GM19372 (cell line): ENCODE data around the gene HIGD1B.
A peak's percentile ranks its signal among the peaks of the same experiment; 100 is the strongest.

ENCODE experiments used
- ATAC-seq: cut with Tn5 transposase; IDR thresholded peaks from one replicate; pipeline ENCODE4 v1.9.1; 2021; ENCODE audit warnings: mild to moderate bottlenecking, low read depth, moderate library complexity; ENCODE audit not compliant: unreplicated experiment

HIGD1B gene

GRCh38 chr17:44875761-44876160 is 28.1 kb downstream of the HIGD1B start:
- no peak for ATAC-seq

GRCh38 chr17:44877121-44877520 is 29.4 kb downstream of the HIGD1B start:
- ATAC-seq: no peak

- no peak for ATAC-seq
Measured at GRCh38 chr17:44878627-44879221, 31.0 kb downstream of the HIGD1B start.

- no peak for ATAC-seq
Measured at GRCh38 chr17:44879376-44879775, 31.7 kb downstream of the HIGD1B start.

GRCh38 chr17:44880062-44880461 is 32.4 kb downstream of the HIGD1B start:
- ATAC-seq: no peak

- ATAC-seq: no peak
Measured at GRCh38 chr17:44881145-44881544, 33.5 kb downstream of the HIGD1B start.

GRCh38 chr17:44884941-44885340 is 37.3 kb downstream of the HIGD1B start:
- no peak for ATAC-seq

GRCh38 chr17:44887016-44887415 is 39.3 kb downstream of the HIGD1B start:
- ATAC-seq: no peak

- no peak for ATAC-seq
Measured at GRCh38 chr17:44887971-44888954, 40.6 kb downstream of the HIGD1B start.

GRCh38 chr17:44889003-44889402 is 41.3 kb downstream of the HIGD1B start:
- no peak for ATAC-seq

- ATAC-seq: no peak
Measured at GRCh38 chr17:44892250-44892649, 44.6 kb downstream of the HIGD1B start.

- ATAC-seq: no peak
Measured at GRCh38 chr17:44894642-44895041, 47.0 kb downstream of the HIGD1B start.

GRCh38 chr17:44898768-44899073 is 51.0 kb downstream of the HIGD1B start:
- no peak for ATAC-seq

GRCh38 chr17:44899074-44899782 is 51.5 kb downstream of the HIGD1B start, which contains the start of gene EFTUD2:
Gene EFTUD2 (minus strand): TSS chr17:44899445. CDS start chr17:44894521, 4,924 bp downstream.
- ATAC-seq: peak; percentile 70
